TTC549 (cell line): Measurements from ENCODE around the gene SLC39A2.
A peak's percentile ranks its signal among the peaks of the same experiment; 100 is the strongest.
"Not testable (repeated sequence)": the region's sequence is repeated elsewhere in the genome, so short reads cannot be mapped to it uniquely, and the experiment has no call there.

ENCODE experiments used
- FAIRE-seq: peaks from 2 replicates; lab custom pipeline; 2012; peaks lifted over from hg19 to GRCh38; lab: Jason Lieb, UNC

Gene SLC39A2

DNA sequence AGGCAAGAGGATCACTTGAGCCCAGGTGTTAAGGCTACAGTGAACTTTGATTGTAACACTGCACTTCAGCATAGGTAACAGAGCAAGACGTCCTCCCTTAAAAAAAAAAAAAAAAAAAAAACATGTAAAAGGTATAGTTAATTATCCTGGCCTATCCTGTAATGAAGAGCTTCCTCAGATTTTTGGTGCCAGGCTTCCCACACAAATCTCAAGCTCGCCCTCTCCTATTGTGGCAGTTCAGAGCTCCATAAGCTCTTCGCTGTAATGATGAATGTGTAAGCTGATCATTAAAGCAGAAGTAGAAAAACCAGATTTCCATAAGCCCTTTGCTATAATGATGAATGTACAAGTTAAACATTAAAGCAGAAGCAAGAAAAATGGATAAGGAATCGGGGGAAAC is 2.0 kb upstream of the SLC39A2 start:
- FAIRE-seq = no peak

DNA sequence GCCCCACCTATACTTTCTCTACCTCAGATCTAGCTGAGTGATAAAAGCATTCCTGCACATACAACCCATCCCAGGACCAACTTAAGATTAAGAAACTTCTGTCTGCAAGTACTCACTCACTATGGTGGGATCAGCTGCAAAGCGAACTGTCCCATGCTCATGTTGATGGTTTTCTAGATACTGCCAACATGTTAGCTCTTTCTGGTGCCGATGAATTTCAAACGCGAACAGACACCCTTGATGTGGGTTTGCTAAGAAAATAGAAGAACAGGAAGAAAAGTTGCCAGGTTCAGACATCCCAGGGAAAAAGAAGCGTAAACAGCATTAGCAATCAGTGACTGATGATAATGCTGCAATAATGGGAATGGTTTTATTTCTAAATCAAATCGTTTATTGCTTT is 1.5 kb upstream of the SLC39A2 start:
- no peak for FAIRE-seq

DNA sequence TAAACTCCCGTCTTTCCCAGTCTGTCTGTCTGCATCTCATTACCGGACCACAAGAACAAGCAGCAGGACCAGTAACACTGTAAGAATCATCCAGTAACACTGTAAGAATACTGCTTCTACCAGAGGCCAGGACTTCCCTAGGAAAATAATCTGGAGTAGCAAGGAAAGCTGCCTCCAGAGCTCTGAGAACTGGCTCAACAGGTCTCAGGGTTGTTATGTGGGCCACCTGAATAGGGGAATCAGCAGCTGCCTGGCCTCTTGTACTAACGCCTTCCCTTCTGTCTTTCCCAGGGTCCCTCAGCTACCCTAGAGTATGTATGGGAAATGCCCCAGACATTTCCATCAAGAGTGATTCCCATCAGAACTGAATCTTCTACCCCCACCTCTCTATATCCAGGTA is 954 bp upstream of the SLC39A2 start:
- FAIRE-seq = no peak

DNA sequence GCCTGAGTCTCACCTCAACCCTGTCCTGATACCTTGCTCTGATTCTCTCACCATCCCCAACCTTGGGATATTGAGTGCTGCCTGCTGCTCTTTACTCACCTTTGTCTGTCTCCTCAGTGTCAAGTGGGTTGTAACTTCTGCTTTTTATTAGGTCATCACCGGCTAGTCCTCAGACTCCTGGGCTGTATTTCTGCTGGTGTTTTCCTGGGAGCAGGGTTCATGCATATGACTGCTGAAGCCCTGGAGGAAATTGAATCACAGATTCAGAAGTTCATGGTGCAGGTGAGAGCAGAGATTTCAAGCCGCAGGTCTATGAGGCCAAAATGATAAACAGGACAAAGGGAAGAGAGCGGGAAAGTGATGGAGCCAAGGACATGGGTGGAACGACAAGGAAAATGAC is 498 bp downstream of the SLC39A2 start:
- no peak for FAIRE-seq

DNA sequence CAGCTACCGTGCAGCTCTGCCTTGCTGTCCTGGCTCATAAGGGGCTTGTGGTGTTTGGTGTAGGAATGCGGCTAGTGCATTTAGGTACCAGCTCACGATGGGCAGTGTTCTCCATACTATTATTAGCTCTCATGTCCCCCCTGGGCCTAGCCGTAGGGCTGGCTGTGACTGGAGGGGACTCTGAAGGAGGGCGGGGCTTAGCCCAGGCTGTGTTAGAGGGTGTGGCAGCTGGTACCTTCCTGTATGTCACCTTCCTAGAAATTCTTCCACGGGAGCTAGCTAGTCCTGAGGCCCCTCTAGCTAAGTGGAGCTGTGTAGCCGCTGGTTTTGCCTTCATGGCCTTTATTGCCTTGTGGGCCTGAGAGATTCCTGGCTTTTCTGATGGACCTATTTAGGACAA is 2.1 kb downstream of the SLC39A2 start:
- FAIRE-seq = no peak

DNA sequence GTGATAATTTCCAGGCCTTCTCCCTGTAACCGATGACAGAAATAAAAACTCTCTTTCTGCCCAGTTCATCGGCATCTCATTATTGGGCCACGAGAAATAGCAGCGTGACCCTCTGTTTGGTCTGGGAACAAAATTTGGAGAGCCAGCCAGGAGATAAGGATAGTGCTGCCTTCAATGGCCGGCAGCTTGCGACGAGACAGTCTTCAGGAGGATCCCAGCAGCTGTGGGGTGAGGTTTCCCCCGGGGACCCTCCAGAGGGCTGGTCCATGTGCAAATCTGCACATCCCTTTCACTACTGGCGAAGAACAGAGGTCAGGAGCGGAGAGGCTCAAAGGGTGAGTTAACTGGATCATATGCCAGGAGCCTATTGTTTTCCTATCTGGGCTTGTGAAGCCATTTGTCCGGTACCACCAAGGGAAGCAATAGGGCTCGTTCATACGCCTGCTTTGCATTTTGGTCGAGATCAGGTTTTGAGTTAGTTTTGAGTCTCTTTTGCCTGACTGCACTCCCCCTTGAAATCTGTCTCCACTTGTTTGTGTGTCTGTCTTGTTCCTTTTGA is 4.8 kb downstream of the SLC39A2 start:
- no peak for FAIRE-seq

DNA sequence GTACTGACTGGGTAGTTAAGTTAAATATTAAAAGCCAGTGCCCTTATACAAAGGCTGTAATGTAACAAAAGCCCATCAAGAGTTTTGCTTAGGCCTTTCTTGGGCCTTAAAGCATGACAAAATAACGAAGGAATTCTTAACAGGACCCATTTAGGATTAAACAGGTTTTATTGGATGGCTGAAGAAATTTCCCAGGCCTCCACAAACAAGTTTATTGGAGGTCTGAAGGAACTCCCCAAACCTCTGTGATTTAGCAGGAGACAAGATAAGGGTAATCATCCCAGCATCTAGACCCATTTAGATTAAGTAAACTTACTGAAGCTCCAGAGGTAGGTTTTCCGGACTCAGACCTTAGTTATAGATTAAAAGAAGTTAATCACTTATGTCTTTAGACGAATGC is 10.6 kb downstream of the SLC39A2 start:
- not testable (repeated sequence) for FAIRE-seq

DNA sequence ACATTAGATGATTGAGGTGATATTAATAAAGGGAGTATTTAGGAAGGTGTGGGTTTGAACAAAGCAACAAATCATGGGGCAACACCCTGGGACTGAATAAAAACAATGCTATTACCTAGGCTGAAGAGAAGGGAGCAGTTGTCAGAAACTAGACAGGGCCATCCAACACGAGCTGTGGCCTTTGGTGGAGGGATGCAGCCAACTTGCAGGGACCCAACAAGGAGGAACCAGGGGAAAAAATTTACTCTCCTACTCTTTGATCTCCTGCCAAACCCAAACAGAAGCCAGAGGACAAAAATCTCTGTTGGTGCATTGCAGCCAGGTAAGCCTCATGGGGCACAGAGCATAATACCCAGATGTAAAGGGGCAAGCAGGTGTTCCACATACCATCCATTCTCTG is 12.0 kb downstream of the SLC39A2 start:
- no peak for FAIRE-seq

DNA sequence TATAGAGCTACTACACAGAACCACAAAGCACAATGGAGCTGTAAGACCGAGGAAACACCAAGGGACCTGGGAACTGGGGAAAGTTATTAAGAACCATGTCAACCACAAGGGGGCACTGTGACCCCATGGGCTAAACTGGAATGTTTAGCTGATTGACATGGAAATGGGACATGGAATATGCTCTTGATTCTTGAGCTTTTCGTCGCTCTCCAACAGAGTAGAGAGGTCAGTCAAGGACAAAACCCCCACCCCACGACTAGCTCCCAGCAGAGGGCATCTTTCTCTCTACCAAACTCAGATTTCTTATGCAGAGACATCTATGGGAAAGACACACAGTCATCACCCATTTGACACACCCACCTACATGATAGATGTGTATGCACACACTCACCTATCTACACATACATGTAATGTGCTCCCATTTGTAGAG is 15.7 kb downstream of the SLC39A2 start:
- peak; percentile 63 for FAIRE-seq

DNA sequence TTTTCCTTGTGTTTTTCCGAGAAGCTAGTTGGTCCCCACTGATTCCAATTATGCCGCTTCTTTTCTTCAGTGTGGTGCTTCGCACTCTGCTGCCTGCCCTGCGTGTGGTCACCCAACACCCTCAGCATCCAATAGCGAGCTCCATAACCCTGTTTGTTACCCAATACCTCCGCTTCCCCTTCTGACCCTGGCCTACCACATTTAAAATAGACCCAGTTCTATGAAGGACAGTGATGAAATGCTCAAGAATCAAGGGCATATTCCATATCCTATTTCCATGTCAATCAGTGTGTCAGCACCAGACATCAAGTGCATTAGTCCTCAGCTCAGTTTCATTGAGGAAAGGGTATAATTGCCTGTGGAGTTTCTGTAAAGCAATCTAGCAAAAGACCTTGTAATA is 16.2 kb downstream of the SLC39A2 start:
- no peak for FAIRE-seq

DNA sequence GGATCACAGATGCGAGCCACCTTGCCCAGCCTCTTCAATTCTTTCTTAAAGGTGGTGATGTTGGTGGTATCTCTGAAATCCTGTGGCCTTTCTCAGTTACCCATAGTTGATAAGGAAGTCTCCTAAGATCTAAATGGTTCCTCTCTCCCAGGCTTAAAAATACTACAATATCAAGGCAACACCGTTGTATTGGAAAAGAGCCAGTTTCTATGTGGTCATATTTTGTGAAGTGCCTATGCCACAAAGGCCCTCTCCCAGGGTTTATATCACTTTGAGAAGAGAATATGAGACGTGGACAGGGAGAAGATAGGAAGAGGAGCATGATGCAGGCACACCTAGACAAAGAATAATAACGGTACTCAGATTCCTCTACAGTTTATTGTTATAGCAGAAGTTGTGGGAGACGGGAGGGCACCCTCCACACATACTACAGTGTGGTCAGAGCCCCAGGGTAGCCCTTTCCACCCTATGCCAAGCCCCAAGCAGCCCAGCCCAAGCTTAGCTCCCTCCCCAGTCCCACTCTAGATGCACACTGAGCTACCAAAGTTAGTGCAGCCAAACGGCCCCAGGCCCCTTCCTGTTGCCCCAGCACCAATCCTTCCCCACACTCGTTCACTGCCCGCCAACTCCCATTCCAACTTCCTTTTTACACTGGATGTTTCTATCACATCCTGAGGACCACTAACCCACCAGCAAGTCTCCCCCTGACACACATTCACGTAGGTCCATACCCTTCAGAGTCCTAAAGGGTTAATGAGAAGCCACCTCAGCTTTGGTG is 17.5 kb downstream of the SLC39A2 start:
- no peak for FAIRE-seq

DNA sequence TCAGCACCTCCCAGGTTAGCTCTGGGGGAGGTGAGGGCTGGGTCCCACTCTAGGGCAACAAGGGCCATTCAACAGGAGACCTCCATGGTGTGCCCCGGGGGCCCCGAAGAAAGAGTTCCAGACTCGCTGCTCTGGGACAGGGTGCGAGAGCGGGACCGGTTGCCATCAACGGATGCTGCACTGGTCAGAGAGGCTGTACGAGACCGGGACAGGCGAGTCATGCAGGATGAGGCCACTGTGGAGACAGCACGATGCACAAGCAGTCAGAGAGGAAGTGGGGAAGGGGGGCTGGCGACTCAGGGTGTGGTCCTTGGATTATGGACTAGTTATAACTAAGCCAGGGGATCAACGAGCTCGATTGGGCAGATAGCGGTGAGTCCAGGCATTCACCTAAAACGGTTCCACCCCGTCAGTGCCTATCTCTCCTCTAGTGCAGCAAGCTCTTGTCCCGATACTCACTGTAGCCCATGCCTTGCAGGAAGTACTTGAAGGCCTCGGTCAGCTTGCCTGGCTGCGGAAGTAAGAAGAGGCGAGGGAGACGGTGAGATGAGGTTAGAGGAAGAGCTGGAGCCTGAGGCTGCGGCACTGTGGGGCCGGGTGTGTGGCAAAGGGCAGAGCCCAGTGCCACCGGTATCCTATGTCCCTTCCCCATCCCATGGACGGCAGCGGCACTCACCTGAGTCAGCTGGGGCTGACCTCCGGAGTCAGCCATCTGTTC is 18.6 kb downstream of the SLC39A2 start:
- no peak for FAIRE-seq

DNA sequence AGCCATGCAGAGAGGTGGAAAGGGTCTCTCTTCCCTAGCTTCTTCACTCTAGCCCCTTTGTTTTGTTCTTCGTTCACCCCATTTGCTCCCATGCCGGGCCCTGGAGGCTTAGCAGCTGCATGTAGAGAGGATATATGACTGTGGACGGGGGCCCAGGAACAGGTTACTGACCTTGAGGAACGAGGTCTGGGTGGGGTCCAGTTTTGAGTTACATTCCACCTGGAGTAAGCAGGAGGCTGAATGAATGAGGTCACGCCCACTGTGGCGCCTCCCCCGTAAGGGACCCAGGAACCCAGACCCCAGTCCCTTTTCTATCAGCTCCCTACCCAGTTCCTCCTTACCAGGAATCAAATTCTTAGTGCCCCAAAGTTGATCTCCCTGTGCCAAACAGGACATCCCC is 19.2 kb downstream of the SLC39A2 start:
- FAIRE-seq = no peak

DNA sequence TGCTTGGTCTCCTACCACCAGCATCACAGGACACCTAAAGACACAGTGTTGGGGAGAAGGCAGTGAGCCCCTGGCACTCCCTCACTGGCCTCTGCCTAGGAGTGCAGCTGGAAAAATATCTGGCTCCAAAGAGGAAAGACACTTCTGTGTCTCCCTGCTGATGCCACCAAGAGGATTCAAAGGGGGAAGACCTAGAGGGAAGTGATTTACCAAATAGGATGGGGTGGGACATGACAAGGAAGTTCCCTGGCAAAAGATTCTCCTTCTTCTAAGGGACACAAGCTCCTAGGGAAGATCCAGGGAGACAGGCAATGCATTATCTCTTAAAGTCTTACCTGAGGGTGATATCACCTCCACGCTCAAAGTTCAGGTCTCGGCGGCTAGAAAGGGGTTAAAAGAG is 19.7 kb downstream of the SLC39A2 start:
- FAIRE-seq = no peak

DNA sequence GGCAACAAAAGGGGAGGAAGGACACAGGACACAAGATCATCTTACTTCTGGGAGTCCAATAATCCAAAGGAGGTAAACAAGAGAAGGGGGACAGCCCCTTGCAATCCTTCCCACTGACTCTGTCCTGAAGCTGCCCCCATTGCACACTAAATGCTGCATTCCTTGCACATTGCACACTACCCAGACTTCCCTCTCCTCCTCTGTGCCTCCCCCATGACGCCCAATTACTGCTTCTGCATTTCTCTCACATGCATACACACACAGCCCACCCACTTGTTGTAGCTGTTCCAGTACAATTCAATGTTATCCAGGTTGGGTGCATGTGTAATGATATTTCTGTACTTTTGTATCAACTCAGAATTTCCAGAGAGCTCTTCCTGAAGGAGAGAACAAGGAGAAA is 20.3 kb downstream of the SLC39A2 start:
- no peak for FAIRE-seq

DNA sequence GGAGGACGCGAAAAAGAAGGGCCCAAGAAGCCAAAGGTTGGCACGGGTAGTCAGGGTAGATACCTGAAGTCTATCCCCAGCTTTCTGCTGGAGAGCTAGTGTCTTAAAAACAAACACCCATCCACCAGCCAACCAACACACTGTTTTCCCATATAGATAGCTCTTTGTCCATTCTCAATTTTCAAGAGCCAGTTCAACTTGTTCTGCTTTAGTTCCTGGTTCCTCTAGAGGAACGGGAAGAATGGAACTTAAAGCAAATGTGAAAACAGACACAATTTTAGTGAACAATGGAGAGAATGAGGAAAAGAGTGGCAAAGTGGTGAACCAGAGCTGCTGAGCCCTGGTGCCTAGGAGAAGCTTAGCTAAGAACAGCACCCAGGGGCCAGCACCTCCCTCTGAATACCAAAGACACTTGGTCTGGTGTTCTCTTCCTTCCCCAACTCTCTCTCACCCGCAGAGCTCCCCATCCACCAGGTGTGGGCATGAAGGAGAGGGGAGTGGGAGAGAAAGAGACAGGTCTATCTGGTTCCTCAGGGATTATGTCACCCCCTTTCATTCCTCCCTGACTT is 22.0 kb downstream of the SLC39A2 start:
- no peak for FAIRE-seq

DNA sequence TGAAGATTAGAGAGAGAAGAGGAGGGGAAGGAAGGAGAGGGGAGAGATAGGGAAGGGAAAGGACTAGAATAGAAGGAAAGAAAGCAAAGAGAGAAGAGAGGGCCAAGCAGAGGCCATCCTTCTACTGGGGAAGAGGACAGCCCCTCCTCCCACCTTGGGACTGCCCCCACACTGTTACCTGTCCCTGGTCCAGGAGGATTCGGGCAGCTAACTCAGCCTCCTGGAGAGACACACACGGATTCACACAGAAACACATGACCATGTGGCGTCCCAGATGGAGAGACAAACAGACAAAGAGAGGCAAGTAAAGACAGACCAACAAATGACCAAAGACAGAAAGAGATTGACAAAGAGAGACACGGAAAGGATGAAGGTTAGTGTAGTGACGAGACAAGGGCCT is 23.6 kb downstream of the SLC39A2 start:
- FAIRE-seq = no peak

DNA sequence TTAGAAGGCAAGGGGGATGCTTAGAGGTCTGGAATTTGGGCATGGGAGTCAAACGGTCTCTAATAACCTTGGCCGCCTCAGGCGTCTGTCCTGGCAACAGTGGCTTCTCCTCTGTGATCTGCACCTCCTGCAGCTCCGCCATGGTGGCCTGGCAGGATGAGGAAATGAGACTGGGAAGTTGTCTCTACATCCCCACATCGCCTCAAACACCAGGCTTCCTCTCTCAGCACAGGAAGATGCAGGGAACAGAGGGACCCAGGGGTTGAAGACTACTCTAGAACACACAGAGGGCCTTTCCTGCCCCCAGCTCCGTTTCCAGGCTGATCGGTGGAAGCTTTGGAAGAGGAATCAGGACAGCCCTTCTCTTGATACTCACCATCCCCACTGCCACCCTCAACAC is 24.1 kb downstream of the SLC39A2 start:
- FAIRE-seq = no peak

DNA sequence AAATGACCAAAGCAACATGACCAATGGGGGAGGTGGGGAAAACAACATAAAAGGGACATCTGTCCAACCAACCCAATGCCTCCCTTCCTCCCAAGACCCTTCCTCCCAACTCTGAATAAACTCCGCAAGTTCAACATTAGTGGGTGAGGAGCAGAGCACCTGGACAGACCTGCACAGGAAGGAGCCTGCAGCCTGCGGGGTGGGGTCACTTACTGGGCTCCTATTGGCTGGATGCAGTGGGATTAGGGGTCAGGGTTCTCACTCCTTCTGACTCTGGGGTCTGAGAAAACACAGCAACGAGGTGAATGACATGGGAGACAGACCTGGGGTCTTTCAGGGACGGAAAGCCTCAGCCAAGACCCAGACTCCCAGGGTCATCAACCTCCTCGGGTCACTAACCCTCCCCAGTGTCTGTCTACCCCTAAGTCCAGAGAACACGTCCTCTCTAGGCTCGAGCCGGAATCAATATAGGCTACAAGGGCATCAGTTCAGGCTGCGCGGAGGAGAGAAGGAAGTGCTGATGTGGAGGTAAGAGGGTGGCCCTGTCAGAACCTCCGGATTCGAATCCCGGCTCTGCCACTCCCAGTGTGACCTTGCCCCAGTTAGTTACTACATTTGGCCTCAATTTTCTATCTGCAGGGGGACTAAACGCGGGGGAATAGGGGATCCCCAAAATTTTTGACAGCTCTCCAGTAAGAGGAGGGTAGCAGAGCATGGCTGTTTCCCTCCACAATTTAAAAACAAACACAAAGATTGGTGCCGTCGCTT is 24.9 kb downstream of the SLC39A2 start:
- FAIRE-seq = no peak

DNA sequence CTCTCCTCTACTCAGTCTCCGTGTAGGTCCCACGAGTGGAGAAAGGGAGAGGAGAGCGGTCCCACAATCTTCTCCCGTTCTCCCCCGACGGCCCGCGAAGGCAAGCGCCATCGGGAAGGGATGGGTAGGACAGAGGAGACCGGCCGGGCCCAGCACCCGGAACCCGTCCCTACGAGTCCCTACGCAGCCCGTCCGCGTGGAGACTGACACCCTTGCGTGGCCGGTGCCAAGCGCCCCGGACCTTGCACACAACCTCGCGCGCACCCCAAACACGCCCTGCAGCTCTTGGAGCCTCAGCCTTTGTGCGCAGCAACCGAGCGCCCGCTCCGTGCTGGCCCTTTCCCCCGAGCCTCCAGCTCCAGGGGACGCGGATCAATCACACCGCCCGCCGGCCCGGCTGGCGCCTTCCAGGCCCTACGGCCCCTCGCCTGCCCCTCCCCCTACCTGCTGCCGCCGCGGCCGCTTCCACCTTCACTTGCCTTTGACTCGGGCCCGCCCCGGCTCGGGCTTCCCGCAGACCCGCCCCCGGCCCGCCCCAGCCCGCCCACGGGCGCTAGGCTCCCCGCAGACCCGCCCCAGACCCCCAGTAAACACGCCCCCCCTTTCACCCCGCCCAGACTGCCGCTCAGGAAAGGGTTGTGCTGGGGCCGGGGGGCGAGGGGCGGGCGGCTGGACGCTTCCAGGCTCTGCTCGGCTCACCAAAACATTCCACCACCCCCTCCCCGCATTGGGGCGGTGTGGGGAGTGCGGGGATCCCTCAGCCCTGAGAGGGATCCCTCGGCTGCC is 25.7 kb downstream of the SLC39A2 start, which contains the start of gene NDRG2:
NDRG2 (minus strand) TSS at position 477 of the 786 bp plus-strand sequence. CDS start 1,746 bp downstream, outside the sequence.
- FAIRE-seq = no peak
